Liver (tissue), 3 donors: Measurements from ENCODE around the gene DNM1L.

Experiments
- EGR1 ChIP-seq, 2 donors: IDR thresholded peaks; 2 replicates each; pipeline ENCODE4 v1.6.1; 2016 to 2018; ENCODE audit warnings: antibody characterized with exemption in 2 of 2, low read depth in 2 of 2
- FOXA1 ChIP-seq: IDR thresholded peaks from 2 replicates; pipeline ENCODE4 v1.6.1; 2016; ENCODE audit warnings: antibody characterized with exemption
- GABPA ChIP-seq, 2 donors: IDR thresholded peaks in 1 of 2; conservative IDR thresholded peaks in 1 of 2; 2 replicates each; pipeline ENCODE4 v1.6.1; 2016; ENCODE audit warnings: antibody characterized with exemption in 2 of 2, mild to moderate bottlenecking in 1 of 2, moderate library complexity in 1 of 2
- JUND ChIP-seq, 2 donors: IDR thresholded peaks; 2 replicates each; pipeline ENCODE4 v1.6.1; 2016; ENCODE audit warnings: antibody characterized with exemption in 2 of 2
- MAX ChIP-seq: IDR thresholded peaks from 2 replicates; pipeline ENCODE4 v1.6.1; 2016; ENCODE audit warnings: antibody characterized with exemption
- RAD21 ChIP-seq, 2 donors: IDR thresholded peaks; 2 replicates each; pipeline ENCODE4 v1.6.1; 2016; ENCODE audit warnings: antibody characterized with exemption in 2 of 2, mild to moderate bottlenecking in 2 of 2
- REST ChIP-seq: IDR thresholded peaks from 2 replicates; pipeline ENCODE4 v1.6.1; 2016; ENCODE audit warnings: antibody characterized with exemption, mild to moderate bottlenecking
- RXRA ChIP-seq, 2 donors: IDR thresholded peaks; 2 replicates each; pipeline ENCODE4 v1.6.1; 2017 to 2018; ENCODE audit warnings: antibody characterized with exemption in 2 of 2, mild to moderate bottlenecking in 1 of 2
- SP1 ChIP-seq: IDR thresholded peaks from 2 replicates; pipeline ENCODE4 v1.6.1; 2018; ENCODE audit warnings: antibody characterized with exemption, mild to moderate bottlenecking
- TAF1 ChIP-seq: conservative IDR thresholded peaks from 2 replicates; pipeline ENCODE4 v1.6.1; 2016; ENCODE audit warnings: antibody characterized with exemption, mild to moderate bottlenecking
- YY1 ChIP-seq: IDR thresholded peaks from 2 replicates; pipeline ENCODE4 v1.6.1; 2016; ENCODE audit warnings: antibody characterized with exemption, mild to moderate bottlenecking
- ZBTB33 ChIP-seq: IDR thresholded peaks from 2 replicates; pipeline ENCODE4 v1.6.1; 2016; ENCODE audit warnings: antibody characterized with exemption
- TF ChIP-seq, protein P1 (sequence below): fragments of 150-350 bp; IDR thresholded peaks from 2 replicates; pipeline ENCODE4 v1.5.1; 2017; ENCODE audit warnings: improper control_type of control experiment, low read depth, low read length; ENCODE audit not compliant: missing input control
- donor health status: healthy.
- donor health status: healthy.

DNA sequence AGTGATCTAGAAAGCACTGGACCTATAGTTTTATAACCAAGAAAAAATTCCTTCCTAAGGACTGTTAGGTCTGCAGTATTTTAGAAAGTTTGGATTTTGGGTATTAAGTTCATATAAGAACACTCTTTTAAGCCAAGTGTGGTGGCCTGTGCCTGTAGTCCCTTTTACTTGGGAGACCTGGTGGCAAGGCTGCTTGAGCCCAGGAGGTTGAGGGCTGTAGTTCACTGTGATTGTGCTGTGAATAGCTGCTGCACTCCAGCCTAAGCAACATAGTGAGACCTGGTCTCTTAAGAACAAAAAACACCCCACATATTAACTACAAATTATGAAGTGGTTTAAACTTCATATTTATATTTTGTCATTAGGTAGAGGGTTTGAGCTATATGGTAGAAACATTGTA is 9.7 kb downstream of the DNM1L start:
- TF ChIP-seq REST (no peak), GABPA (IDR thresholded peaks at IDR 0.05 in 1 of 2, conservative IDR thresholded peaks at IDR 0.05 in 1 of 2) (no peak), RAD21 (IDR thresholded peaks at IDR 0.05) (no peak), EGR1 (IDR thresholded peaks at IDR 0.05; ENCODE audit: low read depth in 2 of 2) (no peak), JUND (IDR thresholded peaks at IDR 0.05) (no peak), MAX (no peak), TAF1 (no peak), SP1 (no peak), ZBTB33 (no peak), FOXA1 (no peak), RXRA (IDR thresholded peaks at IDR 0.05) (no peak), YY1 (no peak)
- TF ChIP-seq, protein P1, sequence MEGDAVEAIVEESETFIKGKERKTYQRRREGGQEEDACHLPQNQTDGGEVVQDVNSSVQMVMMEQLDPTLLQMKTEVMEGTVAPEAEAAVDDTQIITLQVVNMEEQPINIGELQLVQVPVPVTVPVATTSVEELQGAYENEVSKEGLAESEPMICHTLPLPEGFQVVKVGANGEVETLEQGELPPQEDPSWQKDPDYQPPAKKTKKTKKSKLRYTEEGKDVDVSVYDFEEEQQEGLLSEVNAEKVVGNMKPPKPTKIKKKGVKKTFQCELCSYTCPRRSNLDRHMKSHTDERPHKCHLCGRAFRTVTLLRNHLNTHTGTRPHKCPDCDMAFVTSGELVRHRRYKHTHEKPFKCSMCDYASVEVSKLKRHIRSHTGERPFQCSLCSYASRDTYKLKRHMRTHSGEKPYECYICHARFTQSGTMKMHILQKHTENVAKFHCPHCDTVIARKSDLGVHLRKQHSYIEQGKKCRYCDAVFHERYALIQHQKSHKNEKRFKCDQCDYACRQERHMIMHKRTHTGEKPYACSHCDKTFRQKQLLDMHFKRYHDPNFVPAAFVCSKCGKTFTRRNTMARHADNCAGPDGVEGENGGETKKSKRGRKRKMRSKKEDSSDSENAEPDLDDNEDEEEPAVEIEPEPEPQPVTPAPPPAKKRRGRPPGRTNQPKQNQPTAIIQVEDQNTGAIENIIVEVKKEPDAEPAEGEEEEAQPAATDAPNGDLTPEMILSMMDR, result no peak
